Measurements from ENCODE around the gene SSH2.

SSH2 gene

DNA sequence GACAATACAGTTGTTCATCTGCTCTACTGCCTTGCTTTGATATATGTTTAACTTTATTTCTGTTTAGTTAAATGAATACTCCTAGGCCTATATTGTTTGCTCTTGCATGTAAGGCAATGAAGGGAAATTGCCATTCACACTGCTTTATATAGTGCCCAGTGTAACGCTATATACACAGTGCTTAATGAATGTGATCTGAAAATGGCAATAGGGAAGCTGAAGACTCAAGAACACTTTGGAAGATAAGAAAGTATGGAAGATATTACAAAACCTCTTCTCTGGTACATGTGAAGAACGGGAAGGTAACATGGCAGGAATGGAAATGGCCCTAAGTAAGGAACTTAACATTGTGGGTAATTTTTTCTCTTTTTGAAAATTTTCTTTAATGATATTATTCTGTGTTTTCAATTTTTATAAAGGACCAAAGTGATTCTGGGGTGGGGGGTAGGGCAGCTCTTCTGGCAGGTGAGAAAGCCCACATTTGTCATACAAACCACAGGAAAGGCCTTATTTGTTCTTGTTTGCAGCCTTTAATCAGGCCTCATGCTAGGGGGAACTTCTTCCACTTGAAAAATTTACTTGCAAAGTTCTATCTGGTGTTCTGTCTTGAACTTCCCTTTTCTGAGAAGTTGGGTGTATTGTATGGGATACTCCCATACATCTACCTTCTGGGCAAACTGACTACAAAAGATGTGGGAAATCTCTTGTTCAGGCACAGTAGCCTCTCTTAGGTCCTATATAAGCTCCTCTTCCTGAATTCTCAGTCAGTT, 206.6 kb downstream of the SSH2 start:
- no peaks in the 10 kb centered on the region for H3K27me3 ChIP-seq (ENCODE audit: insufficient read depth, low read length)
- H3K9me3 ChIP-seq (ENCODE audit: low read length) = no peaks in the 10 kb centered on the region
- no peak overlapping the region for H3K4me3 ChIP-seq (ENCODE audit: low read length)
- H3K36me3 ChIP-seq (ENCODE audit: insufficient read depth, low read length) = no peaks in the 10 kb centered on the region
- peaks cover 20% of the 10 kb centered on the region for H3K4me1 ChIP-seq (ENCODE audit: insufficient read depth, low read length)
- no peak overlapping the region for H2AFZ ChIP-seq (ENCODE audit: low read depth, low read length)

DNA sequence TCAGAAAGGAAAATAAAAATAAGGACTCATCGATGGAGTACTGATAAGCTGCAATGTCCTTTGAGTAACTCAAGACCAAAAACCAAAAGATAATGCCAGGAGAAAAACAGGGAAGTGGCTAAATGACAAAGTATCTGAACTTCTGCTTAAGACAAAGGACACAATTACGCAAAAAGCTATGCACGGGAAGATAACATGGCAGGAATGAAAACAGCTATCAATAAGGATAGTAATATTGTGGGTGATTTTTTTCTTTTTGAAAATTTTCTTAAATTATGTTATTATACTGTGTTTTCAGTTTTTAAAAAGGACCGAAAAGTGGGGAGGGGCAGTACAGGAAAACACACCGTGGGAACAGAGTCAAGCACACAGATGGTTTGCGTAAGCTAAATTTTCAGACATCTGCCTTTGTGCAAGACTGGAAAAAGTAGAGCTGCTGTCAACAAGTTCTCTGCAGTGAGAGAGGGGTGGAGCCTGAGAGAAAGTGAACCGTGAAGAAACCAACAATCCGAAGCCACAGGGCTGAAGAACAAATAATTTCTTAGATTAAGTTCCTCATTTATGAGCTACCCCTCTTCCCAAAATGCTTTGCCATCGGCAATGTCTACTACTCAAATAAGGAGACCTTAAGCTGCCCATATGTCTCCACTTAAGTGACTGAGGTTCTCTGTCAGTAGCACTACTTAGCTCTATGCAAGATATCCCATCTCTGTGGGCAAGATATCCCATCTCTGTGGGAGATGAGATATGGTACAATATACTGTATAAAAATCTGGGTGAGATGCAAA, 207.4 kb downstream of the SSH2 start:
- Histone ChIP-seq H3K27me3 (ENCODE audit: insufficient read depth, low read length) (no peaks in the 10 kb centered on the region), H3K4me1 (ENCODE audit: insufficient read depth, low read length) (peaks cover 23% of the 10 kb centered on the region), H2AFZ (ENCODE audit: low read depth, low read length) (no peak overlapping the region), H3K36me3 (ENCODE audit: insufficient read depth, low read length) (no peaks in the 10 kb centered on the region), H3K4me3 (ENCODE audit: low read length) (no peak overlapping the region), H3K9me3 (ENCODE audit: low read length) (no peaks in the 10 kb centered on the region)

GRCh38 chr17:29720551-29720950, 209.5 kb downstream of the SSH2 start:
- Histone ChIP-seq H3K9me3 (ENCODE audit: low read length) (no peaks in the 10 kb centered on the region), H3K36me3 (ENCODE audit: insufficient read depth, low read length) (no peaks in the 10 kb centered on the region), H3K4me1 (ENCODE audit: insufficient read depth, low read length) (peaks cover 7% of the 10 kb centered on the region), H3K27me3 (ENCODE audit: insufficient read depth, low read length) (no peaks in the 10 kb centered on the region), H2AFZ (ENCODE audit: low read depth, low read length) (no peak overlapping the region), H3K4me3 (ENCODE audit: low read length) (no peak overlapping the region)

- no peaks in the 10 kb centered on the region for H3K9me3 ChIP-seq (ENCODE audit: low read length)
- H3K36me3 ChIP-seq (ENCODE audit: insufficient read depth, low read length) = no peaks in the 10 kb centered on the region
- H2AFZ ChIP-seq (ENCODE audit: low read depth, low read length) = no peak overlapping the region
- H3K4me1 ChIP-seq (ENCODE audit: insufficient read depth, low read length) = peaks cover 9% of the 10 kb centered on the region
- no peaks in the 10 kb centered on the region for H3K27me3 ChIP-seq (ENCODE audit: insufficient read depth, low read length)
- no peak overlapping the region for H3K4me3 ChIP-seq (ENCODE audit: low read length)
Measured at GRCh38 chr17:29719469-29719868, 210.6 kb downstream of the SSH2 start.

DNA sequence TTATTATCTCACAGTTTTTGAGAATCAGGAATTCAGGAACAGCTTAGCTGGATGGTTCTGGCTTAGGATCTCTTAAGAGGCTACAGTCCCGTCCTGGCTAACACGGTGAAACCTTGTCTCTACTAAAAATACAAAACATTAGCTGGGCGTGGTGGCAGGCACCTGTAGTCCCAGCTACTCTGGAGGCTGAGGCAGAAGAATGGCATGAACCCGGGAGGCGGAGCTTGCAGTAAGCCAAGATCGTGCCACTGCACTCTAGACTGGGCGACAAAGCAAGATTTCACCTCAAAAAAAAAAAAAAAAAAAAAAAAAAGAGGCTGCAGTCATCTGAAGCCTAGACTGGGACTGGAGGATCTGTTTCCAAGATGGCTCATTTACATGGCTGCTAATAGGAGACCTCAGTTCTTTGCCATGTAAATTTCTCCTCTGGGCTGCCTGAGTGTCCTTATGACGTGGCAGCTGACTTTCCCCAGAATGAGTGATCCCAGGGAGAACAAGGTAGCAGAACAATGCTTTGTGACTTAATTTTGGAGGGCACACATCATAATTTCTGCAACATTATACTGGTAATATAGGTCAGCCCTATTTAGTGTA, 211.5 kb downstream of the SSH2 start:
- Histone ChIP-seq H3K4me1 (ENCODE audit: insufficient read depth, low read length) (peaks cover 12% of the 10 kb centered on the region), H3K4me3 (ENCODE audit: low read length) (no peak overlapping the region), H3K36me3 (ENCODE audit: insufficient read depth, low read length) (no peaks in the 10 kb centered on the region), H2AFZ (ENCODE audit: low read depth, low read length) (no peak overlapping the region), H3K9me3 (ENCODE audit: low read length) (no peaks in the 10 kb centered on the region), H3K27me3 (ENCODE audit: insufficient read depth, low read length) (no peaks in the 10 kb centered on the region)

DNA sequence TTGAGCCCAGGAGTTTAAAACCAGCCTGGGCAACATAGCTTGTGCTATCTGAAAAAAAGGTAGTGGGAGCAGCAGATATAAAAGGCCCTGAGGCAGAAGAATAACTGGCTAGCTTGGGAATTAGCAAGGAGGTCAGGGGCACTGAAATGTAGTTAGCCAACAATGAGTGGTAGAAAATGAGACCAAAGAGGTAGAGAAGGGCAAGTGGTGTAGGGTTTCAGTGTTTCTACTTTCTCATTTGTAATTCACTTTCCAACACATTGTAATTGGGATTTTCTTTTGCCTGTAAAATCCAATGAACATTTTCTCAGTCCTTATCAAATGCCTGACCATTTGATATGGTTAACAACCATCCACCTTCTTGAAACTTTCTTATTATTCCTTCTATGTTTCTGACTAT, 212.2 kb downstream of the SSH2 start:
- no peaks in the 10 kb centered on the region for H3K9me3 ChIP-seq (ENCODE audit: low read length)
- H2AFZ ChIP-seq (ENCODE audit: low read depth, low read length) = no peak overlapping the region
- no peaks in the 10 kb centered on the region for H3K36me3 ChIP-seq (ENCODE audit: insufficient read depth, low read length)
- H3K4me1 ChIP-seq (ENCODE audit: insufficient read depth, low read length) = peaks cover 12% of the 10 kb centered on the region
- no peak overlapping the region for H3K4me3 ChIP-seq (ENCODE audit: low read length)
- no peaks in the 10 kb centered on the region for H3K27me3 ChIP-seq (ENCODE audit: insufficient read depth, low read length)

DNA sequence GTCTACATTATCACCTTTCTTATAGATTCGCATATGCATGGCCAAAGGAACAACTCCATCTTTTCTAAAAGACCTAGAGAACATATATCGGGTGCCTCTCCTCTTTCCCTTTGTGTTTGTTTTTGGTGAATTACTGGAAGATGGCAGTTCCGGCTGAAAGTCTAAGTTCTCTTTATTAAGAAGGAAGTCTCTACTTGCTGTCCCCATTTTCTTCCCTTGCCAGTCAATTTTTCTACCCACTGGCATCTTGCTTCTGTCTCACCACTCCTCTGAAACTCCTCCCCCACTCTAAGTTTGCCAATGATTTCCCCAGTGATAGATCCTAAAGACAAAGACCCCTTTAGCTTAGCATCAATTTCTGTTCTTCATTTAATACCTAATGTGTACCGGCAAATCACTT, 213.5 kb downstream of the SSH2 start:
- Histone ChIP-seq H2AFZ (ENCODE audit: low read depth, low read length) (no peak overlapping the region), H3K4me3 (ENCODE audit: low read length) (no peak overlapping the region), H3K27me3 (ENCODE audit: insufficient read depth, low read length) (no peaks in the 10 kb centered on the region)

GRCh38 chr17:29715680-29716079, 214.3 kb downstream of the SSH2 start:
- peaks cover 10% of the 10 kb centered on the region for H3K4me1 ChIP-seq (ENCODE audit: insufficient read depth, low read length)
- no peaks in the 10 kb centered on the region for H3K36me3 ChIP-seq (ENCODE audit: insufficient read depth, low read length)
- H2AFZ ChIP-seq (ENCODE audit: low read depth, low read length) = no peak overlapping the region

More for the DNA sequence above, 213.5 kb downstream of the SSH2 start:
- H3K4me1 ChIP-seq (ENCODE audit: insufficient read depth, low read length) = peaks cover 10% of the 10 kb centered on the region
- no peaks in the 10 kb centered on the region for H3K36me3 ChIP-seq (ENCODE audit: insufficient read depth, low read length)
- no peaks in the 10 kb centered on the region for H3K9me3 ChIP-seq (ENCODE audit: low read length)

DNA sequence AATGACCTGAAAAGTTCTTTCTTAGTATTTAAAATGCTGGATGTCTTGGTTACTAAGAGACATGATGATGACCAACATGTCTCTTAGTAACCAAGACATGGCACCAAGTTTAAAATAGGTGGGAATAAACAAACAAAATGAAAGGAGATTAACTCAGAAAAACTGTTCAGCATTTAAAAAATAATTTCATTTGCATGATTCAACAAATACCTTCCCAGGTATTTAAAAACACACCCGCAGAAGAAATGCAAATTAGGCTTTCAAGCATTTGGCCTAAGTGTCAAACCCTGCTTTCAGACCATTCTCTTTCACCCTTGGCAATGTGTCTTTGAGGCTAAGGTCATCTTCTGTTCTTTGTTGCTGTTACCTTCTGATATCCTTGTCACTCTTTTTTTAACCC, 215.9 kb downstream of the SSH2 start:
- Histone ChIP-seq H3K9me3 (ENCODE audit: low read length) (no peaks in the 10 kb centered on the region), H3K4me1 (ENCODE audit: insufficient read depth, low read length) (peaks cover 8% of the 10 kb centered on the region), H2AFZ (ENCODE audit: low read depth, low read length) (no peak overlapping the region), H3K27me3 (ENCODE audit: insufficient read depth, low read length) (no peaks in the 10 kb centered on the region), H3K4me3 (ENCODE audit: low read length) (no peak overlapping the region), H3K36me3 (ENCODE audit: insufficient read depth, low read length) (no peaks in the 10 kb centered on the region)

More at GRCh38 chr17:29715680-29716079, 214.3 kb downstream of the SSH2 start:
- no peaks in the 10 kb centered on the region for H3K27me3 ChIP-seq (ENCODE audit: insufficient read depth, low read length)
- no peaks in the 10 kb centered on the region for H3K9me3 ChIP-seq (ENCODE audit: low read length)
- H3K4me3 ChIP-seq (ENCODE audit: low read length) = no peak overlapping the region

- Histone ChIP-seq H3K27me3 (ENCODE audit: insufficient read depth, low read length) (no peaks in the 10 kb centered on the region), H3K9me3 (ENCODE audit: low read length) (no peaks in the 10 kb centered on the region), H3K4me1 (ENCODE audit: insufficient read depth, low read length) (peaks cover 8% of the 10 kb centered on the region), H3K4me3 (ENCODE audit: low read length) (no peak overlapping the region), H3K36me3 (ENCODE audit: insufficient read depth, low read length) (no peaks in the 10 kb centered on the region), H2AFZ (ENCODE audit: low read depth, low read length) (no peak overlapping the region)
Measured at GRCh38 chr17:29713626-29714025, 216.4 kb downstream of the SSH2 start.

GRCh38 chr17:29711588-29712385, 218.2 kb downstream of the SSH2 start:
- no peaks in the 10 kb centered on the region for H3K9me3 ChIP-seq (ENCODE audit: low read length)
- H3K4me1 ChIP-seq (ENCODE audit: insufficient read depth, low read length) = peaks cover 5% of the 10 kb centered on the region
- H2AFZ ChIP-seq (ENCODE audit: low read depth, low read length) = no peak overlapping the region
- no peaks in the 10 kb centered on the region for H3K27me3 ChIP-seq (ENCODE audit: insufficient read depth, low read length)
- no peak overlapping the region for H3K4me3 ChIP-seq (ENCODE audit: low read length)
- H3K36me3 ChIP-seq (ENCODE audit: insufficient read depth, low read length) = no peaks in the 10 kb centered on the region

GRCh38 chr17:29710891-29711418, 219.1 kb downstream of the SSH2 start:
- Histone ChIP-seq H3K9me3 (ENCODE audit: low read length) (no peaks in the 10 kb centered on the region), H3K27me3 (ENCODE audit: insufficient read depth, low read length) (no peaks in the 10 kb centered on the region), H3K36me3 (ENCODE audit: insufficient read depth, low read length) (no peaks in the 10 kb centered on the region), H3K4me3 (ENCODE audit: low read length) (no peak overlapping the region), H3K4me1 (ENCODE audit: insufficient read depth, low read length) (peaks cover 5% of the 10 kb centered on the region), H2AFZ (ENCODE audit: low read depth, low read length) (no peak overlapping the region)
